22Rv1 (cell line): ENCODE data around the gene TSTD2.

Experiments
- H3K27ac ChIP-seq: fragments of 450-650 bp; 2 replicates; pipeline ENCODE4 v1.5.1; 2017
- CTCF ChIP-seq: fragments of 450-650 bp; IDR thresholded peaks from 2 replicates; pipeline ENCODE4 v1.5.1; 2017; ENCODE audit warnings: mild to moderate bottlenecking
- ZFX ChIP-seq: fragments of 450-650 bp; IDR thresholded peaks from 2 replicates; pipeline ENCODE4 v1.6.1; 2017; ENCODE audit warnings: antibody characterized with exemption, borderline replicate concordance

TSTD2 gene

GRCh38 chr9:97553141-97553540 lies 80.0 kb downstream of the TSTD2 start:
- H3K27ac ChIP-seq, result no peak overlapping the region
- no peak for TF ChIP-seq ZFX
- no peak for TF ChIP-seq CTCF

- TF ChIP-seq ZFX, result no peak
- TF ChIP-seq CTCF, result no peak
These were observed 81.9 kb downstream of the TSTD2 start for GRCh38 chr9:97551308-97551707.

GRCh38 chr9:97550386-97550785 lies 82.8 kb downstream of the TSTD2 start:
- no peak overlapping the region for H3K27ac ChIP-seq
- no peak for TF ChIP-seq CTCF
- no peak for TF ChIP-seq ZFX

More at GRCh38 chr9:97551308-97551707, 81.9 kb downstream of the TSTD2 start:
- H3K27ac ChIP-seq, result no peak overlapping the region
